BJ (cell line): Measurements from ENCODE around the gene DIP2C. TPM values are rescaled to one million over a fixed set of nuclear protein-coding genes. Genes with fewer than 3 reads are reported as not detected.

ENCODE experiments used
- CTCF ChIA-PET: fragments of 350-600 bp; formaldehyde crosslinking; extraction: SDS; loops from one replicate; lab custom pipeline; 2021; ENCODE audit warnings: antibody characterized with exemption, inconsistent platforms; lab: Yijun Ruan, JAX
- POLR2A ChIA-PET: fragments of 300-600 bp; sonication (Branson Sonifier 250); formaldehyde crosslinking; extraction: SDS; loops from one replicate; lab custom pipeline; 2021; ENCODE audit warnings: antibody characterized with exemption; lab: Charles Lee
- DNase-seq: peaks from one replicate; pipeline ENCODE4 v3.0.0-alpha.2; 2011; ENCODE audit warnings: low read depth
- H3K27me3 ChIP-seq: 2 replicates; pipeline ENCODE4 v1.6.0; 2011; ENCODE audit warnings: low read length; ENCODE audit not compliant: control insufficient read depth, insufficient read depth
- H3K36me3 ChIP-seq: 2 replicates; pipeline ENCODE4 v1.5.1; 2011; ENCODE audit warnings: low read length; ENCODE audit not compliant: control insufficient read depth, insufficient read depth
- H3K4me3 ChIP-seq: 2 replicates; pipeline ENCODE4 v1.5.1; 2011; ENCODE audit warnings: low read depth, mild to moderate bottlenecking, control low read depth, low read length
- polyA plus RNA-seq: library from polyadenylated mRNA; depleted of rRNA; stranded (reverse); fragments of >200 nt; gene quantifications from 2 replicates; pipeline ENCODE4 v1.2.3, GENCODE V29; 2011
- TF ChIP-seq, protein P1 (sequence below): IDR thresholded peaks from 2 replicates; pipeline ENCODE4 v1.5.1; 2011; ENCODE audit warnings: low read depth, mild to moderate bottlenecking, control low read depth, inconsistent platforms, low read length, moderate library complexity; ENCODE audit not compliant: insufficient read depth

Gene DIP2C
- polyA plus RNA-seq, 1 experiment: 9.3 TPM

DNA sequence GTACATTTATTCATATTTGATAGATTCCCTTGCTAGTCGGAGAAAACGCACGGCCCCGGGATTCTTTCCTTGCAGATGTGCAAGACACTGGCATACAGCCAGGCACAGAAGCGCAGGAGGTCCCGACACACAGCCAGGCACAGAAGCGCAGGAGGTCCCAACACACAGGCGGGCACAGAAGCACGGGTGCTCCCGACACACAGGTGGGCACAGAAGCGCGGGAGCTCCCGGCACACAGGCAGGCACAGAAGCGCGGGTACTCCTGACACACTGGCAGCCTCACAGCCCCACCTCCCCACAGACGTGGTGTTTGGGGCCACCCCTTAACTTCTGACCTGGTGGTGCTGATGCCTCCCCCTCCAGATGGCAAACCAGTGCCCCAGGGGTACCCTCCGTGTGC lies 316.9 kb downstream of the DIP2C start:
- TF ChIP-seq, protein P1, sequence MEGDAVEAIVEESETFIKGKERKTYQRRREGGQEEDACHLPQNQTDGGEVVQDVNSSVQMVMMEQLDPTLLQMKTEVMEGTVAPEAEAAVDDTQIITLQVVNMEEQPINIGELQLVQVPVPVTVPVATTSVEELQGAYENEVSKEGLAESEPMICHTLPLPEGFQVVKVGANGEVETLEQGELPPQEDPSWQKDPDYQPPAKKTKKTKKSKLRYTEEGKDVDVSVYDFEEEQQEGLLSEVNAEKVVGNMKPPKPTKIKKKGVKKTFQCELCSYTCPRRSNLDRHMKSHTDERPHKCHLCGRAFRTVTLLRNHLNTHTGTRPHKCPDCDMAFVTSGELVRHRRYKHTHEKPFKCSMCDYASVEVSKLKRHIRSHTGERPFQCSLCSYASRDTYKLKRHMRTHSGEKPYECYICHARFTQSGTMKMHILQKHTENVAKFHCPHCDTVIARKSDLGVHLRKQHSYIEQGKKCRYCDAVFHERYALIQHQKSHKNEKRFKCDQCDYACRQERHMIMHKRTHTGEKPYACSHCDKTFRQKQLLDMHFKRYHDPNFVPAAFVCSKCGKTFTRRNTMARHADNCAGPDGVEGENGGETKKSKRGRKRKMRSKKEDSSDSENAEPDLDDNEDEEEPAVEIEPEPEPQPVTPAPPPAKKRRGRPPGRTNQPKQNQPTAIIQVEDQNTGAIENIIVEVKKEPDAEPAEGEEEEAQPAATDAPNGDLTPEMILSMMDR: no peak
- H3K4me3 ChIP-seq: no peak overlapping the region
- peaks cover 13% of the 10 kb centered on the region for H3K36me3 ChIP-seq
- ChIA-PET CTCF (no interaction called here), POLR2A (no interaction called here)
- no peaks in the 10 kb centered on the region for H3K27me3 ChIP-seq
- no peak for DNase-seq

DNA sequence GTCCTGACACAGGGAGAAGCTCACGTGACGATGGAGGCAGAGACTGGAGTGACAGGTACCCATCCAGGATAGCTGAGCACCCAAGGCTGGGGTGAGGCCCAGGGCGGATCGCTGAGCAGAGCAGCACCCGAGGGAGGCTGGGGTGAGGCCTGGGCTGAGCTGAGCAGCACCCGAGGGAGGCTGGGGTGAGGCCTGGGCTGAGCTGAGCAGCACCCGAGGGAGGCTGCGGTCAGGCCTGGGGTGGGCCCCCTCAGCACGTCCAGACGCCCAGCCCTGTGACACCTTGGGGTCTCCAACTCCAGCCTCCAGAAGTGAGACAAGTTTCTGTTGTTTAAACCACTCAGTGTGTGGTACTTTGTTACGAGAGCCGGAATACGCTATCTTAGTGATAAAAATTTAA lies 318.0 kb downstream of the DIP2C start:
- H3K36me3 ChIP-seq: peaks cover 15% of the 10 kb centered on the region
- ChIA-PET POLR2A (no interaction called here), CTCF (no interaction called here)
- TF ChIP-seq, protein P1: no peak
- no peak for DNase-seq
- no peaks in the 10 kb centered on the region for H3K27me3 ChIP-seq
- H3K4me3 ChIP-seq: no peak overlapping the region

DNA sequence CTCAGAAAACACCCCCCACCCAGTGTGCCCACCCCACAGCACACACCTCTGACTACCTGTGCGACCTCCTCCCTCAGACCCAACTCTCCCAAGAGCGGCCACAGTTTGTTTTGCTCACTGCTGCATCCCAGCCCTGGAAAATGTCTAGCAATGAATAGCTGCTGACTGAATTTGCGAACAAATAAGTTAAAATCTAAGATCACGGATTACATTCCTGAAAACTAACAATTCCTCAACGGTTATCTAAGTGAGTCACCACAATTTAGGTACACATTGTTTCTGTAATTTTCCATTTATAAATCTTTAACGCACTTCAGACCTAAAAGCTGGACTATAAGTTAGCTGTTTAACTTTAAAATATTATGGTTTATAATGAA lies 319.0 kb downstream of the DIP2C start:
- H3K36me3 ChIP-seq: peaks cover 20% of the 10 kb centered on the region
- H3K27me3 ChIP-seq: no peaks in the 10 kb centered on the region
- H3K4me3 ChIP-seq: no peak overlapping the region
- no peak for DNase-seq
- ChIA-PET CTCF (interaction anchor here (0.7 kb wide), 1 partner anchor 12 kb away, joined by 3 read pairs; no protein-coding TSS in a partner anchor), POLR2A (no interaction called here)
- TF ChIP-seq, protein P1: no peak

DNA sequence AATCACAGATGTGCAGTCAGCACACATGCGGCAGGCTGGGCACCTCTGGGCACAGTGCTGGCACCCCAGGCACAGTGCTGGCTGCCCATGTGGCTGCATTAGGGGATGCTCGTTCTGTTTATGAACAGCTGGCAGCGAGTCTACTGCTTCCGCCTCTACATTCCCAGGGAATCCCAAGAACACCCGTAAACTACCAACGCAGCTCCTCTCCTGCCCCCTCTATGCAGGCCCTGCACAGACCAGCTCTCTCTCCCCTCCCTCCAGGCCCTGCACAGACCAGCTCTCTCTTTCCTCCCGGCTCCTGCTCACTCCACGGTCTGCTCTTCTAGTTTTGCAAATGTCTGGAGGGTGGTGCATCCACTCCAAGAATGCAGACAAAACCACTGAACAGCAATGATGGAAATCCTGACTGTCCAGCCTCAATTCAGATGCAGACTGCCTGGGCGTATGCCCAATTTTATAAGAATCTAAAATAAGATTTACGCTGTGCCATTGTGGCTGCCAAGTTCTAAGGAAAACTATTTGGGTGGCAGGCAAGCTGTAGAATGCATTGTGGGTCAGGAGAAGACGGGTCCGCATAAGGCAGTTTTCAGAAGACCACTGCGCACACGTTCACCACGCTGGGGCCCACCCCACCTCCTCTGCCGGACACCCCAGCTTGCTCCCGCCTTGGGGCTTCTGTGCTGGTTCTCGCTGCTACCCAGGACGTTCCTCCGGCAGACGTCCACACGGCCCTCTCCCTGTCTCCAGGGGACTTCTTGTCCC lies 319.6 kb downstream of the DIP2C start:
- TF ChIP-seq, protein P1: no peak
- no peak overlapping the region for H3K4me3 ChIP-seq
- DNase-seq: no peak
- H3K36me3 ChIP-seq: peaks cover 18% of the 10 kb centered on the region
- no peaks in the 10 kb centered on the region for H3K27me3 ChIP-seq
- ChIA-PET CTCF (interaction anchor here (0.7 kb wide), 1 partner anchor 12 kb away, joined by 3 read pairs; no protein-coding TSS in a partner anchor), POLR2A (no interaction called here)

DNA sequence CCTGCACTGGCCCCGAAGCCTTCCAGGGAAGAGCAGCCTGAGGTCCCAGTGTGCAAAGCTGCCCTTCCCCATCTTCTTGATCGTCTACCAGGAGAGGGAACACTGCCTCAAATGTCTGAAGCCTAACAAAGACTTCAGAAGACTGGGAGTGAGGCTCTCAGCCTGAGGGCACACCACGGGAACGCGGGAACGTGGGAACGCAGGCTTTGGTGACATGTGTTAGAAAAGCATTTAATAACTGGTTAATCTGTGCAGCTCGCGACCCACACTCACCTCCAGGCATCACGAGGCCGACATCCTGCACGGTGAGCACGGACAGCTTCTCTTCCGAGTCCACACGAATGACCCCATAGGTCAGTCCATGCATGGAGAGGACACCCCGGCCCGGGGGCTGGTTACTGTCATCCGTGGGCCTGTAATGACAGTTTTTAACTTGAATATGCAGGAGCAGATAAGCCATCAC lies 320.2 kb downstream of the DIP2C start:
- no peak for DNase-seq
- CTCF ChIA-PET: no interaction called here
- peaks cover 20% of the 10 kb centered on the region for H3K36me3 ChIP-seq

More for the DNA sequence above, 320.2 kb downstream of the DIP2C start:
- H3K27me3 ChIP-seq: no peaks in the 10 kb centered on the region
- TF ChIP-seq, protein P1: no peak
- POLR2A ChIA-PET: no interaction called here
- H3K4me3 ChIP-seq: no peak overlapping the region
